Measurements from ENCODE around the gene ATP8B3. TPM values are rescaled to one million over a fixed set of nuclear protein-coding genes. Genes with fewer than 3 reads are reported as not detected.

The ATP8B3 gene
- total RNA-seq, 1 donor from 2014 or later: under 0.01 TPM

DNA sequence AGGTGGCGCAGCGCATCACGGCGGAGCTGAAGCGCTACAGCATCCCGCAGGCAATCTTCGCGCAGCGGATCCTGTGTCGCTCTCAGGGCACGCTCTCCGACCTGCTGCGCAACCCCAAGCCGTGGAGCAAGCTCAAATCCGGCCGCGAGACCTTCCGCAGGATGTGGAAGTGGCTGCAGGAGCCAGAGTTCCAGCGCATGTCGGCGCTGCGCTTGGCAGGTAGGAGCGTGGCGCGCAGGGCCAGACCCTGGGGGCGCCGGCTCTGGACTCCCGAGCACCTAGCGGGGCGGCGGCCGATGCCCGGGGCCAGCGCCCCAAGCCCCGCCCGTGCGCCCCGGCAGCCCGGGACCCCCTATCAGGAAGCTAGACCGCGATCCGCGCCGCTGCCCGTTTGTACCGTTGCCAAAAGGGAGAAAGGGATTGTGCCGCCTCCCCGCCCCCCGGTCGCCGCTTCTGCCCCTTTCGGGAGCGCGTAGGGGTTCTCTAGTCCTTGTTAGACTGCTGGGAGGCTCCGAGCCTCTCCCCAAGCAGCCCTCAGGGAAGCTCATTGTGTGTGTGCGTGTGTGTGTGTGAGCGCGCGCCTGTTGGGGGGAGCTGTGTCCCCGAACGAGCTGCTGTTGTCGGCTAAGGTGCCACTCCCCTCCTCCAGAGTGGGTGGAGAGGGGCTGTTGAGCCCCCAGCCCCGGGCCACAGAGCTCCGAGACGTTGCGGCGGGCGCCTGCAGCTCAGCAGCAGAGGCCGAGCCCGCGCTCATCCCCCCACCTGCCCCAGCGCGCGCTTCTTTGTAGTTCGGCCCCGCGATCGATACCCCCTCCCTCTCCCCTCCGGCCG, 57.2 kb downstream of the ATP8B3 start:
- no peak for DNase-seq

DNA sequence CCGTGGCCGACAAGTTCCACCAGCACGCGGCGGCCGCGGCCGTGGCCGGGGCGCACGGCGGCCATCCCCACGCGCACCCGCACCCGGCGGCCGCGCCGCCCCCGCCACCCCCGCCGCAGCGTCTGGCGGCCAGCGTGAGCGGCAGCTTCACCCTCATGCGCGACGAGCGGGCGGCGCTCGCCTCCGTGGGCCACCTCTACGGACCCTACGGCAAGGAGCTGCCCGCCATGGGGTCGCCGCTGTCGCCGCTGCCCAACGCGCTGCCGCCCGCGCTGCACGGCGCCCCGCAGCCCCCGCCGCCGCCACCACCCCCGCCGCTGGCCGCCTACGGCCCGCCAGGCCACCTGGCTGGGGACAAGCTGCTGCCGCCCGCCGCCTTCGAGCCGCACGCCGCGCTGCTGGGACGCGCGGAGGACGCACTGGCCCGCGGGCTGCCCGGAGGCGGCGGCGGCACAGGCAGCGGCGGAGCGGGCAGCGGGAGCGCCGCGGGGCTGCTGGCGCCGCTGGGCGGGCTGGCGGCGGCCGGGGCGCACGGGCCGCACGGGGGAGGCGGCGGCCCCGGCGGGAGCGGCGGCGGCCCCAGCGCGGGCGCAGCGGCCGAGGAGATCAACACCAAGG, 57.9 kb downstream of the ATP8B3 start:
- DNase-seq: no peak

DNA sequence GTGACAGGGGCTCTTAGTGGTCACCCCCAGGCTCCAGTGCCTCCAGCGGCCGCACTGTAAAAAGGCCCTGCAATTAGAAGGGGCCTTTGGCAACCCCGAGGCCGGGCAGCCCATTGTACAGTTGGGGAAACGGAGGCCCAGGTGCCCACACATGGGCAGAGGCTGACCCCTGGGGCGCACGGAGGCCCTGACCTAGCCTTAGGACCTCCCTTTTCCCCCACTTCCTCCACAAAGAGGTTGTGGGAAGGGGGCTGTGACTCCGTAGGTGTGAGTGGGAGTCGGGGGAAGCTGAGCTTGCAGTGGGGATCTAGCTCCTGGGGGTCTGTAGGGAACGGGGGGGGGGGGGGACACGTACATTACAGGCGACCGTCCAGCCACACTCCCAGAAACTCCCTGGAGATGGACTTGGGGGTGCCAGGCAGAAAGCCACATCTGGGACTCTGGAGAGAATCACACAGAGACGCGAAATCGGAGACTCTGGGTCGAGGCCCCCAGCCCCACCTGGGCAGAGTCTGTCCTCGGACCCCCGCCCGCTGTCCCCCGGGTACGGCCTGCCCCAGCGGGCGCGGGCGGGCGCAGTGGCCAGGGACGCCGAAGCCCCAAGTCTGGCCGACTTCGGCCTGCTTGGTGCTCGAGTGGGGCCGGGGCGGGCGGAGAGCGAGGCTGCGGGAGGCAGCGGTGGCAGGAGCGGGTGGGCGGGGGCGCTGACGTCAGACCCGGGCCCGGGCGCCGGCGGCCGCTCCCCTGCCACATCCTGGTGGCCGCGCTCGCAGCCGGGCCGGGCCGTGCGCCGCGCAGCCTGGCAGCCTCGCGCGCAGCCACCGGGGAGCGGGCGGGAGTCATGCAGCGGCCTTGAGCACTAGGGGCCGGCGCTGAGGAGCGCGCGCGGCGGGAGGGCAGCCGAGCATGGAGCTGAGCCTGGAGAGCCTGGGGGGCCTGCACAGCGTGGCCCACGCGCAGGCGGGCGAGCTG, 59.0 kb downstream of the ATP8B3 start, which contains the start of gene ONECUT3:
Gene ONECUT3, plus strand, starts transcription at position 750 of the 972 bp plus-strand sequence. Its CDS starts 157 bp downstream, at position 907.
- DNase-seq: no peak

DNA sequence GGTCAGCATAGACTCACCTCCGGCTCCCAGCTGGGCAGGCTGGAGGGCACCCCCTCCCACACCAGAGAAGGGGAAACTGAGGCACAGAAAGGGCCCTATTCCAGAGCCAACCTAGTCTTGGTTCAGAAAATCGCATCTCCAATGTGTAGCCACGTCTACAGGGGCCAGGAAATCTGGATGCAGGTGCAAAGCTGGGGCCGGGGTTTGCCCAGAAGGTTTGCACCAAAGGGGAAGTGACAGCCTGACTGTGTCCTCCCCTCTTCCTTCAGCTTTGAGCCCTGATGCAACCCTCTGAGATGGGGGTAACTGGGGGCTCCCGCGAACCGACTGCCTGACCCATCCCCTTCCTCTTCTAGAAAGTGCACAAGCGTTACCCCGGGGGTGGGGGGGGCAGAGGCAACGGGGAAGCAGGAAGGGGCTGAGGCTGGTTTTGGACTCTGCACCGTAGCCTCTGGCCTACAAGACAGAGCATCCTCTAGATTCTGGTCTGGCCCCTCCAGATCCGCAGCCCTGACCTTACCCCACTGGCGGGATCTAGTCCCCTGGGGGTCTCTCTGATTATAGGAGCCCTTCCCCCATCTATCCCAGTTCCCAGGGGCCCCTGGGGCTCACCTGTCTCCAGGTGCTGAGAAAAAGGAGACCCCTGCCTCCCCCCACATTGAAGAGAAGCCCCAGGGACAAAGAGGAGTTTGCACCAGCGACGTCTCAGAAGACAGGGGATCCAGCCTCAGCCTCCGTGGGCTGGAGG, 59.9 kb downstream of the ATP8B3 start:
- no peak for DNase-seq

DNA sequence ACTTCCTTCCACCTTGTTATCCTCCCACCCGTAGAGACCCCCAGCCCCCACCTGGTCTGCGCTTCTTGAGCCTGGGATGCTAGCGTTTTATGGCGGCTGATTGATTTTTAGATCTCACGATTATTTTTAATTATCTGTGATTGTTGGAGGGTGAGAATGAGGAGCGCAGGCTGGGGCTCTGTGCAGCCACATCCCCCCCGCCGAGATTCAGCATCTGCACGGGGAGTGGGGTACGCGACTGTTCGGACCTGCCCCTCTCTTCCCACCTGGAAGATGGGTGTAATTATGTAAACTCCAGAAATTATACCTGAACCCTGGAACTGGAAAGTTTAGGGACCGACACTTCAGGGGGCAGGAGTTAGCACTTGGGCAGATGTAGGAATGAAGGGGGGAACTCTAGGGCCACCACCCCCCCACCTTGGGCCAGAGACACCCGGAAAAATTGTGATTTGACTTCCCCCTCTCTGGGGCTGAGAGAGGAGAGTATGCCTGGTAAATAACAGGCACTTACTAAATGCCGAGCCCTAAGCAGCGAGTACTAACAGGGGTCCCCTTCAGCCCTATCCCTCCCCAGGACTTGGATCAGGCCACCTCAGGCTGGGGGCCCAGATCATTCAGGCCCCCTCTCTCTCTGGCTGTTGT, 60.6 kb downstream of the ATP8B3 start:
- DNase-seq: no peak

DNA sequence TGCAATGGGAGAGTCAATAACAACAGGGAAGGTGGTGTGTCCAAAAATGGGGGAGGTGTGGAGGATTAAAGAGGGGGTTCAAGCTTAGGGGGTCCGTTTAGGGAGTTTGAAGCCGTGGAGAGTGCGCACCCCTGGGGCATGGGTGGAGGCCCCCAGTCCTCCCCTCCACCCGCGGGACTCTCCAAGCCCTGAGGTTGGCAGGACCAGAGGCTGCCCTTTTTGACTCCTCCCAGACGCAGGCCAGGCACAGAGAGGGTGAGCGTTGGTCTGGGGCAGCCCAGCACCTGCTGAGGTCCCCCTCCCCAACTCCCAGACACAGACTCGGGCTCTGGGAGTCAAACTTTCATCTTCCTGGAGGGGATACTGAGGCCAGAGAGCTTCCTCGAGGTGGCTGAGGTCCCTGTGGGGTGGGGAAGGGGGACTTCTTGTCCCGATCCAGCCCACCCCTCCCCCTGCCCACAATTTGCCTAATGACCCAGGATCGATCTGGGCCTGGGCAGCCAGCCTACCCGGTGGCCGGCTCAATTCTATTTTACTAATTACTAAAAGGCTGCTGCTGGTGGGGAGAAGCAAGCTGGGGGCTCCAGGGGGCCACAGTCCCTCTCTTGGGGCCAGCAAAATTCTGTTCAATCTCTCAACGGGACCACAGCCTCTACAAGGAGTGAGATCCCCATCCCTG, 61.6 kb downstream of the ATP8B3 start:
- no peak for DNase-seq

DNA sequence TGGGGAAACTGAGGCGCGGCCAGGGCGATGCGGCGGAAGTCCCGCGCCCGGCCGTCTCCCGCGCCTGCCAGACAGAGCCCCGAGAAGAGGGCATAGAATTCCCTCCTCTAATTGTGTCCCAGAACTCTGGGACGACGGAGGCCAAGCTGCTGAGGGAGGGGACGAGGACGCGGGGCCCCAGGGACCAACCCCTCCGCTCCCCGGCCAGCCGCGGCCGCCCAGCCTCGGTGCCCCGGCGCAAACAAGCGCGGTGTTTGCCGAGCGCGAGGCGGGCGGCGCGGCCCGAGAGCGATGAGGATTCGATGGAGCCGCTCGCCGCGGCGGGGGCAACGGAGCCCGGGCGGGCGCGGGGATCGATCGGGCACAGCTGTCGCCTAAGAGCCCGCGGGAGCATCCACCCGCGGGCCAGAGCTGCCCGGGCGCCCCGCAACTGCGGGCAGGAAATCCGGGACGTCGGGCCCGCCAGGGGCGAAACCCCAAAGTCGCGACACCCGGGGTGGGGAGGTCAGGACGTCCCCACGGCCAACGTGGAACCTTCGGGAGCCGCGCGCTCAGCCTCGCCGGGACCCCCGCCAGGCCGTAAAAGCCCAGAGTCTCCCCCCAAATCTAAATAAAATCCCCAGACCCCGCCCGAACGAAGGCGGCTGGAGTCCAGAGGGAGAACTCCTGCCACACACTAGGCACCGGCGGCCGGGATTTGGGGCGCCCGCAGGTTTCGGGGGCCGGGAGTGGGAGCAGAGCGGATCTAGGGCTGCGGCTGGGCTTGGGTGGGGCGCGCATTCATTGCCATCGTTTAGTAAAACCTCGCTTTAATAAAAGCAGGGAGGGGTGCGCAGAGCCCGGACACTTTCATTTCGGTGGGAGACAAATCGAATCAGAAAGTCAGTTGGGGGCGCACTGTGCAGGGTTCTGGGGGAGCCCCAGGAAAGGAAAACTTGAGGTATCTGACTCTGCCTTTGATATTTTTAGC, 62.4 kb downstream of the ATP8B3 start:
- DNase-seq: no peak

DNA sequence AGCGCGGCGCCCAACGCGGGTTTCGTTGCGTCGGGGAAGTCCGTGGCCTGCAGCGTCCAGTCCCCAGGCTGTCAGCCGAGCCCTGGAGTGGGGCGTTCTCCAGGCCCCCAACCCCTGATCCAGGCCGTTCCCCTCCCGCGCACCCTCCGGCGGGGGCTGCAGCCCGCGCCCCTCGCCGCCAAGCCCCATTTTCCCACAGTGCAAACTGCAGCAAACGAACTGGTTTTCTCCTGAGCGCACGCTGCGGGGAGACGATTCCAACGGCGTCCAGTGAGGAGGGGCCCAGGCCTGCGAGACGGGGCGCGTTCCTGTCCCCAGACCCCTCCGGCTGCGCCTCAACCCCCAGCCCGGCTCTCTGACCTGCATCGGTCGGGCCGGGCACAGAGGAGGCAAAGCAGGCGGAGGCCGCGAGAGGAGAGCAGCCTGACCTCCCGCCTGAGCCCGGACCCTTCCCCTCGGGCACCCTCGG, 63.2 kb downstream of the ATP8B3 start:
- no peak for DNase-seq

DNA sequence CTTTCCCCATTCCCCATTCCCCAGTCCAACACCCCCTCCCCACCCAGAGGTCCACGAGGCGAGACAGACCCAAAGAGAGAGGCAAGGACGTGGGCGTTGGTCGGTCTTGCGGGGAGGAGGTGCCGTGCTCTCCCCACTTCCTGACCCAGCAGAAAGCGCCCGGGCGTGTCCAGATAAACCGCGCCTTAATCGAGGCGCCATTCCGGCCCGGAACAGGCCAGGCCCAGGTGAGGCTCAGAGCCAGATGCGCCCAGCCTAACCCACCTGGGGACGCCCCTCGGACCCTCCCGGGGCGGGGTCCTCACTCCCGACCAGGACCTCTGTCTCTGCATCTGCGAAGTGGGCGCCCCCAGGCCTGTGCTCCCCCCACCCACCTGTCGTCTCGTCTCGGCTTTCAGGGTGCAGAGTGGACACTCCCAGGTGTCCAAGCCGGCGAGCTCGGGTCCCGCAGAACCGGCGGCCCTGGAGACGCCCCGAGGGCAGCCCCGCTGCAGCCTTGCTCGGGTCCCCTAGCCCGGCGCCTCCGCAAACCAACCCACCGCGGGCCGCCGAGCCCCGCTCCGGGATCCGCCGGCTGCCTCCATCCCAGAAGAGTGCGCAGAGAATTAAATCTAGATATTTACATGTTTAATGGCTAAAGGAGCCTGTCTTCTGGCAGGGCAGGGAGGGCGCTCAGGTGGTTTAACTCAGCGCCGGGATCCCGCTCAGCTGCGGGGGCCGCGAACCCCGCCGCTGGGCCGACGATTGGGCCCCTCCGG, 63.8 kb downstream of the ATP8B3 start:
- no peak for DNase-seq

DNA sequence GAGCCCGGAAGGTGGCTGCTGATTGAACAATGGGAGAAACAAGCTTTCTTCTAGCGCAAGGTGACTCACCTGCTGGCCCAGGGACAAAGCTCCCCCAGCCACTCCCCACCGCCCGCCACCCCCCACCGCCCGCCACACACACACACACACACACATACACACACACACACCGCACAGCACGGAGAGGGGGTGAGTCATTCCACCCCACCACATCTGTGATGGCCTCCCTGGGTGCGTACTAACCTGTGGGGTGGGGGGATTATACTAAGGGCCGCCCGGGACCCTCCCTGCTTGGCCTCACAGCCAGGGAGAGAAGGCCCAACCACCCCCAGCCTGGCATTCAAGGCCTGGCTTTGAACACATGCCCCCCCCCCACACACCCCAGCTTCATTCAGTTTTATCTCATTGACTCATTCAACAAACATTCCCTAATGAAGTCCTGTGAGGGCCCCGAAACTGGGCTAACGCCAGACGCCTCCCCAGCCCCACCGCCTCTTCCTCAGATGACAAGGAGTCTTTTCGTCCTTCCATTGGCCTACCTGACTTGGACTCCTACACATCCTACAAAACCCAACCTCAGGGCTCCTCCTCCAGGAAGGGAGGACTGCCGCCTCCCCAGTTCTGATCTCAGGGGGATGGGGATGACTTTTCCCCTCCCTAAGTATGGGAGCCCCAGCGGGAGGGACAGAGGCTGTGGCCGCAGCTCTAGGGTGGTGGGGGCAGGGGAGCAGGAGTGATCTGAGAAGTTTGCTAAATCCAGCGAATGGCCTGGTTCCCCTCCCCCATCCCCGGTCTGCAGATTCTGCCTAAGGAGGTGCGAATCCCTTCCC, 64.6 kb downstream of the ATP8B3 start:
- no peak for DNase-seq

DNA sequence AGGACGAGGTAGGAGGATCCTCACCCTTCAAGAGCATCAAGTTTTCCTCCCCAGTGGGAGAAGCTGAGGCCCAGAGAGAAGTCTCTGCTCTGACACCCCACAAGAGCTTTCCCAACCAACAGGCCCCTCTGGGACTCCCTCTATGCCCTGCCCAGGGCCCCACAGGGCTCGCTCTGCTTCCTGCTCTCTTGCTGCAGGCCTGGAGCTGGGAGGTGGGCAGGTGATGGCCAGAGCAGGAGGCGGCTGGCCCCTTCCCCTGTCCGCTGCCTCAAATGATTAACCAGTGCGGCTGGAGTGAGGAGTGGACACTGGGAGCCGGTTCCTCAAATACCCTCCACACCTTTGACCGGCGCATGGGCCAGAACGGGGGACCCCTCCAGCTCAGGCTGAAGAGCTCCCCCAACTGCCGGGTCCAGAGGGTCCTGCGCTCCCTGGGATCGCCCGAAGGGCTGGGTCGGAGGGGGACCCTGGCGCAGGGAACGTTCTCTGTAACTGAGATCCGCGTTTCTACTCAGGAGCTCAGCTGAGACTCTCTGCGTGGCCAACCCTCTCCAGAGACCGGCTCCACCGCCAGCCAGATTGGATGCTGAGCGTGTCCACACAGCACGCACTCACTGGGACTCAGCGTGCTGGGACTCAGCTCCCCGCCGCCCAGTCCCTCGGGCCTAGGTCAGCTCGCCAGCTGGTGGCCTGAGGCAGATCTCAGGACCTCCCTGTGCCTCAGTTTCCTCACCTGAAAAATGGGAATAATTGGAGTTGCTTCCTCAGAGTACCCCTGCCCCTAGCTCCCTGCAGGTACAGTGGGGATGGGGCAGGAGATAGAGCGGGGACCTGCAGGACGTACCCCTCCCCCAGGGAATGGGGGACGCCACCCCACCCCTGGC, 65.4 kb downstream of the ATP8B3 start:
- no peak for DNase-seq

DNA sequence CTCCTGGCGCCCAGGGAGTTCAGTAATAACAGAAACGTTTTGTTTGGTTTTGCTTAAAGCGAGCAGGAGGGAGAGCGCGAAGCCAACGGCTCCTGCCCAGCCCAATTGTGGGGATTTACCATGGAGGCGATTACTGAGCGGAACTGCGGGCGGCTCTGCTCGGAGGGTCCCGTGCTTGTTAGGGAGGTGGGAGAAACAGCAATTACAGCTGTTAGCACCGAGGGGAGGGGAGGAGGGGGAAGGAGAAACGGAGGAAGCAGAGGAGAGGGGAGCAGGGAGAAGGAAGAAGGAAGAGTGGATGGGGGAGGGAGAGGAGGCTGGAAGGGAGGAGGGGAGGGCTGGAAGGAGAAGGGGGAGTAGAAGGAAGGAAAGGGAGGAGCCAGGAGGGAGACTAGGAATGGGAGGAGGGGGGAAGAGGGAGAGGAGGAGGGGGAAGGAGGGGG, 66.5 kb downstream of the ATP8B3 start:
- no peak for DNase-seq

DNA sequence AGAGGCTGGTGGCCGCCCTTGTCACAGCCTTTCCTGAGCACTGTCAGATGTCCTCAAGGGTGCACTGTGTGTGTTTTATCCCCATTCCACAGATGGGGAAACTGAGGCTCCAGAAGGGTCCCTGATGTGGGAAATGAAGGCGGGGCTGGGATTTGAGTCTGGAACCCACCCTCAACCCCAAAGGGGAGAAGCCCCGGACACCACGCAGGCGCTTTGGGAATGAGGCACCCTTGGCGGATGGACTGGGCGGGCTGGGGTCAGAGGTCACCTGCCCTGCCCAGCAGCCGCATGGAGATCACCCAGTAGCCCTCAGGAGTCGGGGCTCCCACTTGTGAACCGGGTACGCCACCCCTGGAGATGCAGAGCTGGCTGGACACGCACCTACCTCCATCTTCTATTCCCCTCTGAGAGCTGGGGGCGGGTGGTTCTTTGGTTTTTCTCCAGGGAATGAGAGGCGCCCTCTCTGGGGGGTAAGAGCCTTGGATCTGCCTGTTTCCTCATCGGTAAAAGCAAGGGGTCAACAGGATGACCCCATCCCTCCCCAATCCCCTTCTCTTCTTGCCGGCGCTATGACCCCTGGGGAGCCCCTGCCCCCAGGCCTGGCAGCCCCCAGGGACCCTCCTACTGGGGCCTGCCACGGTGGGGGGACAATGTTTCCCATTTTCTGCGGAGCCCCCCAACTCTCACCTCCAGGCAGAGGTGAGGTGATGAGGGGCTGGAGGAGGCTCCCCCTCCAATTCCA, 67.1 kb downstream of the ATP8B3 start:
- no peak for DNase-seq

DNA sequence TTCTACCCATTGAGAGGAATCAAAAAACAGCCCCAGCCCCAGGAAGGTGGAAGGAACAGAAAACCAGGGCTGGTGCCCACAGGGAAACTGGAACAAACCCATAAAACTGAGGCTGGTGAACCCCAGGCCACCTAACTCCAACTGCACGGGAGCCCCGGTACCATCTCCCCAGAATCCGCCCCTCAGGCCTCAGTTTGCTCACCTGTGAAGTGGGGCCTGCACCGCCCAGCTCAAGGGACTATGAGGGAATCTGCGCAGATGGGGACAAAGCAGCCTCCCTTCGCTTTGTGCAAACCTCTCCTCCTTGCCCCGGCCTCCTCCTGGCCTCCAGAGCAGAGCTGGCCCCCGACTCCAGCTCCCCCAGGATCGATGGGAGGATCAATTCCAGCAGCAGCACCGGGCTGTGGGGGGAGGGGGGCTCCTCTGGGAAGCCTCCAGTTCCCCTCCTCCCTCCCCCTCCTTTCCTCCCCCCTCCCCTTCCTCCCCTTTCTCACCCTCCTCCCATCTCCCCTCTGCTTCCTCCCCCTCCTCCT, 67.9 kb downstream of the ATP8B3 start:
- DNase-seq: no peak

DNA sequence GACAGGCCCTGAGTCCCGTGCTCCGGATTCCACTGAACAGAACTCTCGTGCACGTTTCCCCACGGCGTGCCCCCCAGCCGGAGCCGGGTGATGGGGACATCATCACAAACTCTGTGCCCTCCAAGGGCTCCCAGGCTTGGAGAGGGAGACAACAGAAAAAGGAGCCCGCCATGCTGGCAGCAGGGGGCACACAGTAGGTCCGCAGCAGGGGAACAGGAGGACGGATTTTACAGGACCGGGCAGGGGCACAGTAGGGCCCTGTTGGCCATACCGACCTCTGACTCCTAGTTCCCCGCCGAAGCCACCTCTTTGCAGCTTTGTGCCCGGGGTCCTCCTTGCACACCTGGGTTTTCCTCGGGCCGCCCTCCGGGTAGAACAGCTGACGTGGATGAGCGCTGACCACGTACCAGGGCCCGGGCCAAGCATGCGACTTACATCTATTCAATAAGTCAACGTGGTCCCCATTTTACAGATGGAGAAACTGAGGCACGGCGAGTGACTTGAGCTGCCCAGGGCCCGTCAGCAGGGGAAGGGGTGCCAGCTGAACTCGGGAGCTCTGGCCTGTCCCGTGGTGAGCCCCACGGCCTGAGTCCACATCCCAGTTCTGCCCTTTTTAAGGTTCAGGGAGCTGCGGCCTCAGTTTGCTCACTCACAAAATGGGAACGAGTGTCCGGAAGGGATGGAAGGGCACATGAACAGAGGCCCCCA, 68.9 kb downstream of the ATP8B3 start:
- DNase-seq: no peak
